WTC11 (cell line): ENCODE results near the gene ALKBH1. TPM values are rescaled to one million over a fixed set of nuclear protein-coding genes. Genes with fewer than 3 reads are reported as not detected.

Source experiments
- ATAC-seq: fragments of 200-7000 bp; cut with Tn5 transposase; 2 replicates; pipeline ENCODE4 v1.10.0; 2021; ENCODE audit warnings: mild to moderate bottlenecking, moderate library complexity
- CTCF ChIA-PET: fragments of 300-600 bp; sonication (Branson Sonifier 250); formaldehyde crosslinking; loops from one replicate; lab custom pipeline; 2021; ENCODE audit warnings: antibody characterized with exemption; lab: Charles Lee
- POLR2A ChIA-PET: fragments of 350-600 bp; sonication (Branson Sonifier 250); formaldehyde crosslinking; loops from one replicate; lab custom pipeline; 2021; ENCODE audit warnings: antibody characterized with exemption; lab: Charles Lee
- DNase-seq: peaks from one replicate; pipeline ENCODE4 v3.0.0; 2021; ENCODE audit warnings: low spot score
- H3K27ac Mint-ChIP-seq: 2 replicates; pipeline ENCODE4 v1.8.0; 2021; ENCODE audit warnings: mixed read lengths
- H3K27me3 Mint-ChIP-seq: 2 replicates; pipeline ENCODE4 v1.8.0; 2021; ENCODE audit warnings: low read depth, mild to moderate bottlenecking, moderate library complexity, mixed read lengths
- H3K36me3 Mint-ChIP-seq: 2 replicates; pipeline ENCODE4 v1.8.0; 2021; ENCODE audit warnings: mixed read lengths
- H3K4me1 Mint-ChIP-seq: 2 replicates; pipeline ENCODE4 v1.8.0; 2022; ENCODE audit warnings: mixed read lengths
- H3K4me3 Mint-ChIP-seq: 2 replicates; pipeline ENCODE4 v1.8.0; 2021; ENCODE audit warnings: mild to moderate bottlenecking, moderate library complexity, mixed read lengths
- H3K9me3 Mint-ChIP-seq: 2 replicates; pipeline ENCODE4 v1.8.0; 2021; ENCODE audit warnings: mixed read lengths
- ATF1 ChIP-seq: sonication (generic); formaldehyde crosslinking; IDR thresholded peaks from 2 replicates; pipeline ENCODE4 v1.8.1; 2023; ENCODE audit warnings: mild to moderate bottlenecking, moderate library complexity, missing genetic modification reagents
- ATF2 ChIP-seq: sonication (generic); formaldehyde crosslinking; IDR thresholded peaks from 2 replicates; pipeline ENCODE4 v1.8.1; 2022; ENCODE audit warnings: low read depth, missing genetic modification reagents, borderline replicate concordance
- GRHL2 ChIP-seq: fragments of 250-450 bp; sonication (Bioruptor Pico); IDR thresholded peaks from 2 replicates; pipeline ENCODE4 v1.8.0; 2022; ENCODE audit warnings: mild to moderate bottlenecking, moderate library complexity; ENCODE audit not compliant: insufficient replicate concordance, severe bottlenecking
- HMGXB4 ChIP-seq: sonication (generic); formaldehyde crosslinking; IDR thresholded peaks from 2 replicates; pipeline ENCODE4 v1.8.1; 2023; ENCODE audit warnings: mild to moderate bottlenecking, moderate library complexity, missing genetic modification reagents
- JAZF1 ChIP-seq: fragments of 250-450 bp; sonication (Bioruptor Pico); IDR thresholded peaks from 2 replicates; pipeline ENCODE4 v1.9.0; 2021; ENCODE audit warnings: moderate library complexity, mild to moderate bottlenecking, inconsistent platforms
- MYBL2 ChIP-seq: sonication (generic); formaldehyde crosslinking; IDR thresholded peaks from 2 replicates; pipeline ENCODE4 v1.8.1; 2023; ENCODE audit warnings: mild to moderate bottlenecking, moderate library complexity, missing genetic modification reagents
- NFATC4 ChIP-seq: fragments of 250-450 bp; sonication (Bioruptor Pico); IDR thresholded peaks from 2 replicates; pipeline ENCODE4 v1.9.0; 2021; ENCODE audit warnings: mild to moderate bottlenecking
- NR2C2 ChIP-seq: sonication (generic); formaldehyde crosslinking; IDR thresholded peaks from 2 replicates; pipeline ENCODE4 v1.8.0; 2022; ENCODE audit warnings: mild to moderate bottlenecking, missing genetic modification reagents
- NR3C1 ChIP-seq: sonication (generic); formaldehyde crosslinking; conservative IDR thresholded peaks from 2 replicates; pipeline ENCODE4 v1.8.1; 2023; ENCODE audit warnings: low read depth, mild to moderate bottlenecking, missing genetic modification reagents
- RORB ChIP-seq: fragments of 250-450 bp; sonication (Bioruptor Pico); IDR thresholded peaks from 2 replicates; pipeline ENCODE4 v1.9.0; 2021; ENCODE audit warnings: mild to moderate bottlenecking
- STAT6 ChIP-seq: sonication (generic); formaldehyde crosslinking; conservative IDR thresholded peaks from 2 replicates; pipeline ENCODE4 v1.8.1; 2023; ENCODE audit warnings: mild to moderate bottlenecking, low read depth, missing genetic modification reagents, moderate library complexity
- TCF7 ChIP-seq: sonication (generic); formaldehyde crosslinking; IDR thresholded peaks from 2 replicates; pipeline ENCODE4 v1.8.0; 2022; ENCODE audit warnings: mild to moderate bottlenecking, low read depth, missing genetic modification reagents, moderate library complexity
- TEAD1 ChIP-seq: sonication (generic); formaldehyde crosslinking; IDR thresholded peaks from 2 replicates; pipeline ENCODE4 v1.8.0; 2022; ENCODE audit warnings: mild to moderate bottlenecking, missing genetic modification reagents
- ZNF121 ChIP-seq: sonication (generic); formaldehyde crosslinking; IDR thresholded peaks from 2 replicates; pipeline ENCODE4 v1.8.0; 2023; ENCODE audit warnings: missing genetic modification reagents
- ZNF512 ChIP-seq: sonication (generic); formaldehyde crosslinking; IDR thresholded peaks from 2 replicates; pipeline ENCODE4 v1.8.1; 2022; ENCODE audit warnings: missing genetic modification reagents, borderline replicate concordance
- ZNF671 ChIP-seq: fragments of 250-450 bp; sonication (Bioruptor Pico); IDR thresholded peaks from 2 replicates; pipeline ENCODE4 v1.8.0; 2021; ENCODE audit warnings: mild to moderate bottlenecking
- total RNA-seq: library from RNA; stranded (reverse); gene quantifications from 3 replicates; pipeline ENCODE4 v1.2.3, GENCODE V29; 2021
- TF ChIP-seq, protein P1 (sequence below): sonication (generic); formaldehyde crosslinking; IDR thresholded peaks from 2 replicates; pipeline ENCODE4 v1.8.0; 2022; ENCODE audit warnings: mild to moderate bottlenecking, missing genetic modification reagents
- TF ChIP-seq, protein P2 (sequence below): sonication (generic); formaldehyde crosslinking; IDR thresholded peaks from 2 replicates; pipeline ENCODE4 v1.8.1; 2023; ENCODE audit warnings: mild to moderate bottlenecking, missing genetic modification reagents, moderate library complexity
- TF ChIP-seq, protein P3 (sequence below): sonication (generic); formaldehyde crosslinking; IDR thresholded peaks from 2 replicates; pipeline ENCODE4 v1.8.1; 2023; ENCODE audit warnings: mild to moderate bottlenecking, missing genetic modification reagents, borderline replicate concordance
- TF ChIP-seq, protein P4 (sequence below): sonication (generic); formaldehyde crosslinking; IDR thresholded peaks from 2 replicates; pipeline ENCODE4 v1.8.1; 2023; ENCODE audit warnings: mild to moderate bottlenecking, missing genetic modification reagents, moderate library complexity
- TF ChIP-seq, protein P5 (sequence below): fragments of 250-450 bp; sonication (Bioruptor Pico); IDR thresholded peaks from 2 replicates; pipeline ENCODE4 v2.1.2; 2022; ENCODE audit warnings: mild to moderate bottlenecking, moderate library complexity

Gene ALKBH1
- total RNA-seq, 1 experiment from 2014 or later = 18.8 TPM

DNA sequence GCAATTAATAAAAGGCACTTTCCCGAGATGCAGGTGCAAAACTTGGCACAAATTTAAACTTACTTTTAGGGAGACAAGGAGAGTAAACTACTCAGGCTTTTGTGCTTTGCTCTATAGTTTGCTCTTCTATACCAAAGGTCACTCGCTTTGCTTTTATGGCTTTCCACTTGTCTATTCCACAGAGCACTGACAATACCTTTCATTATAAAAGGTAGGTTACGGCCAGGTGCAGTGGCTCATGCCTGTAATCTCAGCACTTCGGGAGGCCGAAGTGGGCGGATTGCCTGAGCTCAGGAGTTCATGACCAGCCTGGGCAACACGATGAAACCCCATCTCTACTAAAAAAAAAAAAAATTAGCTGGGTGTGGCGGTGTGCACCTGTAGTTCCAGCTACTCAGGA lies 32.9 kb downstream of the ALKBH1 start (continued):
- TF ChIP-seq, protein P1, sequence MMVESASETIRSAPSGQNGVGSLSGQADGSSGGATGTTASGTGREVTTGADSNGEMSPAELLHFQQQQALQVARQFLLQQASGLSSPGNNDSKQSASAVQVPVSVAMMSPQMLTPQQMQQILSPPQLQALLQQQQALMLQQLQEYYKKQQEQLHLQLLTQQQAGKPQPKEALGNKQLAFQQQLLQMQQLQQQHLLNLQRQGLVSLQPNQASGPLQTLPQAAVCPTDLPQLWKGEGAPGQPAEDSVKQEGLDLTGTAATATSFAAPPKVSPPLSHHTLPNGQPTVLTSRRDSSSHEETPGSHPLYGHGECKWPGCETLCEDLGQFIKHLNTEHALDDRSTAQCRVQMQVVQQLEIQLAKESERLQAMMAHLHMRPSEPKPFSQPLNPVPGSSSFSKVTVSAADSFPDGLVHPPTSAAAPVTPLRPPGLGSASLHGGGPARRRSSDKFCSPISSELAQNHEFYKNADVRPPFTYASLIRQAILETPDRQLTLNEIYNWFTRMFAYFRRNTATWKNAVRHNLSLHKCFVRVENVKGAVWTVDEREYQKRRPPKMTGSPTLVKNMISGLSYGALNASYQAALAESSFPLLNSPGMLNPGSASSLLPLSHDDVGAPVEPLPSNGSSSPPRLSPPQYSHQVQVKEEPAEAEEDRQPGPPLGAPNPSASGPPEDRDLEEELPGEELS = no peak
- TF ChIP-seq TCF7 (CRISPR knock-in tag) = no peak
- no peak for TF ChIP-seq ATF1
- TF ChIP-seq STAT6 (CRISPR knock-in tag) = no peak
- no peak for TF ChIP-seq GRHL2 (CRISPR knock-in tag)
- TF ChIP-seq, protein P2, sequence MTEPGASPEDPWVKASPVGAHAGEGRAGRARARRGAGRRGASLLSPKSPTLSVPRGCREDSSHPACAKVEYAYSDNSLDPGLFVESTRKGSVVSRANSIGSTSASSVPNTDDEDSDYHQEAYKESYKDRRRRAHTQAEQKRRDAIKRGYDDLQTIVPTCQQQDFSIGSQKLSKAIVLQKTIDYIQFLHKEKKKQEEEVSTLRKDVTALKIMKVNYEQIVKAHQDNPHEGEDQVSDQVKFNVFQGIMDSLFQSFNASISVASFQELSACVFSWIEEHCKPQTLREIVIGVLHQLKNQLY (CRISPR knock-in tag) = no peak
- no peak for TF ChIP-seq NFATC4
- no peak for TF ChIP-seq NR2C2 (CRISPR knock-in tag)
- TF ChIP-seq MYBL2 (CRISPR knock-in tag) = no peak
- TF ChIP-seq ATF2 (CRISPR knock-in tag) = no peak

- CTCF ChIA-PET = no interaction called here
- no peaks in the 10 kb centered on the region for H3K9me3 Mint-ChIP-seq
- TF ChIP-seq JAZF1 (CRISPR knock-in tag) = no peak
- TF ChIP-seq MYBL2 (CRISPR knock-in tag) = no peak
- TF ChIP-seq, protein P3, sequence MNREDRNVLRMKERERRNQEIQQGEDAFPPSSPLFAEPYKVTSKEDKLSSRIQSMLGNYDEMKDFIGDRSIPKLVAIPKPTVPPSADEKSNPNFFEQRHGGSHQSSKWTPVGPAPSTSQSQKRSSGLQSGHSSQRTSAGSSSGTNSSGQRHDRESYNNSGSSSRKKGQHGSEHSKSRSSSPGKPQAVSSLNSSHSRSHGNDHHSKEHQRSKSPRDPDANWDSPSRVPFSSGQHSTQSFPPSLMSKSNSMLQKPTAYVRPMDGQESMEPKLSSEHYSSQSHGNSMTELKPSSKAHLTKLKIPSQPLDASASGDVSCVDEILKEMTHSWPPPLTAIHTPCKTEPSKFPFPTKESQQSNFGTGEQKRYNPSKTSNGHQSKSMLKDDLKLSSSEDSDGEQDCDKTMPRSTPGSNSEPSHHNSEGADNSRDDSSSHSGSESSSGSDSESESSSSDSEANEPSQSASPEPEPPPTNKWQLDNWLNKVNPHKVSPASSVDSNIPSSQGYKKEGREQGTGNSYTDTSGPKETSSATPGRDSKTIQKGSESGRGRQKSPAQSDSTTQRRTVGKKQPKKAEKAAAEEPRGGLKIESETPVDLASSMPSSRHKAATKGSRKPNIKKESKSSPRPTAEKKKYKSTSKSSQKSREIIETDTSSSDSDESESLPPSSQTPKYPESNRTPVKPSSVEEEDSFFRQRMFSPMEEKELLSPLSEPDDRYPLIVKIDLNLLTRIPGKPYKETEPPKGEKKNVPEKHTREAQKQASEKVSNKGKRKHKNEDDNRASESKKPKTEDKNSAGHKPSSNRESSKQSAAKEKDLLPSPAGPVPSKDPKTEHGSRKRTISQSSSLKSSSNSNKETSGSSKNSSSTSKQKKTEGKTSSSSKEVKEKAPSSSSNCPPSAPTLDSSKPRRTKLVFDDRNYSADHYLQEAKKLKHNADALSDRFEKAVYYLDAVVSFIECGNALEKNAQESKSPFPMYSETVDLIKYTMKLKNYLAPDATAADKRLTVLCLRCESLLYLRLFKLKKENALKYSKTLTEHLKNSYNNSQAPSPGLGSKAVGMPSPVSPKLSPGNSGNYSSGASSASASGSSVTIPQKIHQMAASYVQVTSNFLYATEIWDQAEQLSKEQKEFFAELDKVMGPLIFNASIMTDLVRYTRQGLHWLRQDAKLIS (CRISPR knock-in tag) = no peak
- TF ChIP-seq NR3C1 (CRISPR knock-in tag) = no peak
- TF ChIP-seq, protein P4, sequence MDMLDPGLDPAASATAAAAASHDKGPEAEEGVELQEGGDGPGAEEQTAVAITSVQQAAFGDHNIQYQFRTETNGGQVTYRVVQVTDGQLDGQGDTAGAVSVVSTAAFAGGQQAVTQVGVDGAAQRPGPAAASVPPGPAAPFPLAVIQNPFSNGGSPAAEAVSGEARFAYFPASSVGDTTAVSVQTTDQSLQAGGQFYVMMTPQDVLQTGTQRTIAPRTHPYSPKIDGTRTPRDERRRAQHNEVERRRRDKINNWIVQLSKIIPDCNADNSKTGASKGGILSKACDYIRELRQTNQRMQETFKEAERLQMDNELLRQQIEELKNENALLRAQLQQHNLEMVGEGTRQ (CRISPR knock-in tag) = no peak
- TF ChIP-seq ZNF512 (CRISPR knock-in tag) = no peak
- TF ChIP-seq RORB (CRISPR knock-in tag) = no peak
- TF ChIP-seq HMGXB4 (CRISPR knock-in tag) = no peak
- TF ChIP-seq ZNF671 (CRISPR knock-in tag) = no peak
- no peak for TF ChIP-seq ZNF121 (CRISPR knock-in tag)
- no peak for TF ChIP-seq TEAD1 (CRISPR knock-in tag)
- TF ChIP-seq, protein P5, sequence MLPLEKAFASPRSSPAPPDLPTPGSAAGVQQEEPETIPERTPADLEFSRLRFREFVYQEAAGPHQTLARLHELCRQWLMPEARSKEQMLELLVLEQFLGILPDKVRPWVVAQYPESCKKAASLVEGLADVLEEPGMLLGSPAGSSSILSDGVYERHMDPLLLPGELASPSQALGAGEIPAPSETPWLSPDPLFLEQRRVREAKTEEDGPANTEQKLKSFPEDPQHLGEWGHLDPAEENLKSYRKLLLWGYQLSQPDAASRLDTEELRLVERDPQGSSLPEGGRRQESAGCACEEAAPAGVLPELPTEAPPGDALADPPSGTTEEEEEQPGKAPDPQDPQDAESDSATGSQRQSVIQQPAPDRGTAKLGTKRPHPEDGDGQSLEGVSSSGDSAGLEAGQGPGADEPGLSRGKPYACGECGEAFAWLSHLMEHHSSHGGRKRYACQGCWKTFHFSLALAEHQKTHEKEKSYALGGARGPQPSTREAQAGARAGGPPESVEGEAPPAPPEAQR = no peak
Measured at GRCh38 chr14:77673193-77673592, 34.6 kb downstream of the ALKBH1 start.

More at GRCh38 chr14:77673193-77673592, 34.6 kb downstream of the ALKBH1 start:
- H3K4me1 Mint-ChIP-seq = no peaks in the 10 kb centered on the region
- ATAC-seq (no peak), DNase-seq (no peak)
- peaks cover 36% of the 10 kb centered on the region for H3K36me3 Mint-ChIP-seq
- no peak overlapping the region for H3K27ac Mint-ChIP-seq
- no peak overlapping the region for H3K4me3 Mint-ChIP-seq
- POLR2A ChIA-PET = no interaction called here
- no peaks in the 10 kb centered on the region for H3K27me3 Mint-ChIP-seq
